Uterus (tissue), 2 donors: ENCODE data around the gene PRTN3.

ENCODE experiments used
- CTCF ChIP-seq, 4 experiments: fragments of 200-600 bp in 2 of 4; fragments of 450-650 bp in 2 of 4; sonication (generic) in 2 of 4; IDR thresholded peaks; one replicate each; pipeline ENCODE4 v1.5.1; 2016 to 2019; ENCODE audit warnings: antibody characterized with exemption in 4 of 4, mild to moderate bottlenecking in 2 of 4, moderate library complexity in 1 of 4
- POLR2A ChIP-seq, 2 donors: fragments of 450-650 bp; IDR thresholded peaks; one replicate each; pipeline ENCODE4 v1.6.1; 2016; ENCODE audit warnings: antibody characterized with exemption in 2 of 2, mild to moderate bottlenecking in 1 of 2, moderate library complexity in 1 of 2

- TF ChIP-seq POLR2A (IDR thresholded peaks at IDR 0.05) = no peak
- TF ChIP-seq CTCF (IDR thresholded peaks at IDR 0.05) = no peak
Observed at GRCh38 chr19:885536-886224, 44.9 kb downstream of the PRTN3 start.
